Immature natural killer cell (primary cell): ENCODE data around the gene CAMKK1. TPM values are rescaled to one million over a fixed set of nuclear protein-coding genes. Genes with fewer than 3 reads are reported as not detected.
A peak's percentile ranks its signal among the peaks of the same experiment; 100 is the strongest.

Experiments used
- DNase-seq, 3 donors: peaks; one replicate each; pipeline ENCODE4 v3.0.0; 2022; ENCODE audit warnings: mixed read lengths in 1 of 3
- H3K27ac Mint-ChIP-seq, 6 donors: one replicate each; pipeline ENCODE4 v1.8.0; 2020; ENCODE audit warnings: mixed read lengths in 6 of 6, mild to moderate bottlenecking in 5 of 6, inconsistent platforms in 4 of 6, moderate library complexity in 3 of 6
- H3K27me3 Mint-ChIP-seq, 3 donors: one replicate each; pipeline ENCODE4 v1.8.0; 2020 to 2021; ENCODE audit warnings: low read depth in 3 of 3, mild to moderate bottlenecking in 3 of 3, mixed read lengths in 3 of 3, moderate library complexity in 3 of 3, inconsistent platforms in 1 of 3
- H3K36me3 Mint-ChIP-seq, 3 donors: one replicate each; pipeline ENCODE4 v1.8.0; 2020; ENCODE audit warnings: mixed read lengths in 3 of 3, inconsistent platforms in 2 of 3, mild to moderate bottlenecking in 2 of 3
- H3K4me1 Mint-ChIP-seq, 2 donors: one replicate each; pipeline ENCODE4 v1.8.0; 2020; ENCODE audit warnings: inconsistent platforms in 2 of 2, mild to moderate bottlenecking in 2 of 2, mixed read lengths in 2 of 2, moderate library complexity in 1 of 2
- H3K4me3 Mint-ChIP-seq, 5 donors: one replicate each; pipeline ENCODE4 v1.8.0; 2020; ENCODE audit warnings: mild to moderate bottlenecking in 5 of 5, mixed read lengths in 5 of 5, inconsistent platforms in 3 of 5, moderate library complexity in 3 of 5
- H3K9me3 Mint-ChIP-seq, 6 donors: one replicate each; pipeline ENCODE4 v1.8.0; 2020; ENCODE audit warnings: mild to moderate bottlenecking in 6 of 6, mixed read lengths in 6 of 6, inconsistent platforms in 4 of 6, moderate library complexity in 3 of 6
- polyA plus RNA-seq, 3 donors: library from polyadenylated mRNA; unstranded; fragments of 300-500 nt; fragmentation: Illumina TruSeq; gene quantifications; one replicate each; pipeline ENCODE4 v1.2.3, GENCODE V29; 2021

Gene CAMKK1
- polyA plus RNA-seq, 3 donors from 2014 or later, result 0.08 TPM; not detected in 2

DNA sequence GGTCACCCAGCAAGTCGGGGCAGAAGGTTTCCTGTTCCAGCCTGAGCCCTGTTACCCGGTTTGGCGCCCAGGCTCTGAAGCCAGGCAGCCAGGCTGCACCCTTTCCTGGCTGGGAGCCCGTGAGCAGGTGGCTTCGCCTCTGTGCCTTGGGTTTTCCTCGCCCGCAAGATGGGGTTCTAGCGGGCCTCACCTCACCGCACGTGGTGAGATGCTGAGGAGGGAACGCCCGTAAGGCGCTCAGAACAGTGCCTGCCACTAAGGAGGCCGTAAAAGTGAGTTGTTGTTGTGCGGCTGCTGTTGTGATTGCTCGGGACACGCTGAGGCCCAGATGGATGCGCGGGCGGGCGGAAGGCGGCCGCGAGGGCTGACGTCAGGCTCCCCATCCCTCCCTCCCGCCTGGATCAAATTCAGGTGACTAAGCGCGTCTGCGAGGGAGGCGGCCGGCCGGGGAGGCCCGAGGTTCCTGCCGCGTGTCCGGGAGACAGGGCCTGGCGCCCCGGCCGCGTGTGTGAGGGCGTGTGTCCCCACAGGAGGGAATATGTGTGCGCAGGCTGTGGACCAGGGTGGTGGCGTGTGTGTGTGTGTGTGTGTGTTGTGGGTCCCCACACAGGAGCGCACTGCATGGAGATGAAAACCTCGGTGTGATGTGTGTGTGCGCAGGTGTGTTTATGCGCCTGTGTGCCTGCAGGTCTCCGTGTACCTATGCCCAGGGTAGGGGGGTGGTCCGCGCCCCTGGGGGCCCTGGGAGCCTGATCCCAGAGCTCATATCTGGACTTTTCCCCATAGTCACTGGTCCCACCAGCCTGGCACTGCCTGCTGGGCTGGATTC is 4.3 kb downstream of the CAMKK1 start:
- Mint-ChIP-seq H3K4me1 (peaks cover 21 to 29% of the 10 kb centered on the region in 2 donors), H3K36me3 (no peaks in the 10 kb centered on the region), H3K27me3 (peaks cover 5 to 8% (median 6%) of the 10 kb centered on the region in 3 donors), H3K4me3 (no peak overlapping the region), H3K9me3 (no peaks in the 10 kb centered on the region), H3K27ac (no peak overlapping the region)
- DNase-seq, result no peak

DNA sequence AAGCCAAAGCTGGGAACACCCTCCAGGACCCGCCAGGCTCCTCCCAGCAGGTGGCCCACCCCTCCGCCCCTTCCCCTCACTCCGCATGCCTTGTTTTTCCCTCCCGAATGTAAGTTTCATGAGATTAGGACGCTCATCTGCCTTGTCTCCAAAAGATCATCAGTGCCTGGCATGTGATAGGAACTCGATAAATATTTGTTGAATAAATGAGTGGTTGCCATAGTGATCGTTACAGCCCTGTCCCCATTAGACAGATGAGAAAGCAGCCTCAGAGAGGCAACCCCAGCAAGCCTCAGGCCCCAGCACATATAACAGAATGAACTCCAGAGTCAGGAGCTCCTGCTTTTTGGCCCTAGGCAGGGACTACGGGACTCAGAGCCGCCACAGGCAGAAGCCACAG is 5.0 kb downstream of the CAMKK1 start:
- Mint-ChIP-seq H3K4me1 (peaks cover 17 to 26% of the 10 kb centered on the region in 2 donors), H3K4me3 (no peak overlapping the region), H3K27ac (peak overlapping the region in 1 of 6 donors; percentile 37), H3K9me3 (no peaks in the 10 kb centered on the region), H3K36me3 (no peaks in the 10 kb centered on the region), H3K27me3 (peaks cover 5 to 8% (median 6%) of the 10 kb centered on the region in 3 donors)
- no peak for DNase-seq

DNA sequence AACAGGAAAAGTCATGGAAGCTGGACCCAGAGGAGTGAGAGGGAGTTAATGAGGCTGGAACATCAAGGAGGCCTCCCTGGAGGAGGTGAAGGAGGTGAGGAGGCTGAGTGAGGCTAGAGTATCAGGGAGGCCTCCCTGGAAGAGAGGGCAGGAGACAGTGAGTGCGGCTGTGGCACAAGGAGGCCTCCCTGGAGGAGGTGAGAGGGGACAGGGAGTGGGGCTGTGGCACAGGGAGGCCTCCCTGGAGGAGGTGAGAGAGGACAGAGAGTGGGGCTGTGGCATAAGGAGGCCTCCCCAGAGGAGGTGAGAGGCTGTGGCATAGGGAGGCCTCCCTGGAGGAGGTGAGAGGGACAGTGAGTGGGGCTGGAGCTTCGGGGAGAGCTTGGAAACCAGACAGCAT is 5.5 kb downstream of the CAMKK1 start:
- Mint-ChIP-seq H3K27me3 (peaks cover 5 to 8% (median 6%) of the 10 kb centered on the region in 3 donors), H3K4me1 (peaks cover 17 to 26% of the 10 kb centered on the region in 2 donors), H3K27ac (peak overlapping the region in 2 of 6 donors; percentile 37 to 40)

DNA sequence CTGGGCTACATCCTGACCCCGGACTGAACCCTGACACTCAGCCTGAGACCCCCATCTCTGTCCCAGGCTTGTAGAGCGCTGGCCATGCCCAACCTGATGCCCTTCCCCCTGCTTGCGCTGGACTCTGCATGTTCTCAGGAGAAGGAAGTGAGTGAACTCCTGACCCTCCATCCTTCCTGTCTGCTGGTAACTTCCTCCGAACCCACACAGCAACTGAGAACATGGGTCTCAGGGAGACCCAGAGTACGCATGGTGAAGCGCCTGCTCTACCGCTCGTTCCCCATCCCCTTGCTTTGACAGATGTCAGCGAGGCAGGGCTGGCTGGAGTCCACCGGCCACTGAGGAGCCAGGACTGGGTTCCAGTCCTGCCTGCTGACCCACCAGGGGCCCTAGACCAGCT is 6.1 kb downstream of the CAMKK1 start:
- H3K36me3 Mint-ChIP-seq, result no peaks in the 10 kb centered on the region
- H3K4me3 Mint-ChIP-seq, result peak overlapping the region in 2 of 5 donors; percentile 23 to 25
- peaks cover 16 to 22% of the 10 kb centered on the region in 2 donors for H3K4me1 Mint-ChIP-seq
- H3K9me3 Mint-ChIP-seq, result no peaks in the 10 kb centered on the region
- no peak for DNase-seq
- peaks cover 2 to 8% (median 2%) of the 10 kb centered on the region in 3 donors for H3K27me3 Mint-ChIP-seq
- H3K27ac Mint-ChIP-seq, result peak overlapping the region in 1 of 6 donors; percentile 66

More for the DNA sequence above, 5.5 kb downstream of the CAMKK1 start:
- Mint-ChIP-seq H3K36me3 (no peaks in the 10 kb centered on the region), H3K4me3 (peak overlapping the region in 1 of 5 donors; percentile 25), H3K9me3 (no peaks in the 10 kb centered on the region)
- DNase-seq, result no peak

DNA sequence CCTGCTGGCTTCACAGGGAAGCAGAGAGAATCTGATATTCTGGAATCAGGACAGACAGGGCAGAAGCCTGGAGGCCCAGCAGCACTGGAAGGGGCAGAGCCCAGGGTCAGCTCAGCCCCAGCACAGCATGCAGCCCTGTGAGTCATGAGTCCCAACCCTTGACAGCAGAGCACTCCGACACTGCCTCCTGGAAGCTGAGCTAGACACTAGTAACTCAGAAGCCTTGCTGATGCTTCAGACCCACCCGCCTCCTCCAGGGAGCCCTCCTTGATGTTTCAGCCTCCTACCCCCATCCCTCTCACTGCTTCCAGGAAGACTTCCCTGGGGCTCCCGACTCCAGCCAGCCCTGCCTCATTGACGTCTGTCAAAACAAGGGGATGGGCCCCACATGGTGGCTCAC is 6.9 kb downstream of the CAMKK1 start:
- Mint-ChIP-seq H3K4me1 (peaks cover 8 to 15% of the 10 kb centered on the region in 2 donors), H3K9me3 (no peaks in the 10 kb centered on the region), H3K27ac (no peak overlapping the region), H3K4me3 (no peak overlapping the region), H3K27me3 (peaks cover 0 to 6% (median 0%) of the 10 kb centered on the region in 3 donors), H3K36me3 (no peaks in the 10 kb centered on the region)
- no peak for DNase-seq

DNA sequence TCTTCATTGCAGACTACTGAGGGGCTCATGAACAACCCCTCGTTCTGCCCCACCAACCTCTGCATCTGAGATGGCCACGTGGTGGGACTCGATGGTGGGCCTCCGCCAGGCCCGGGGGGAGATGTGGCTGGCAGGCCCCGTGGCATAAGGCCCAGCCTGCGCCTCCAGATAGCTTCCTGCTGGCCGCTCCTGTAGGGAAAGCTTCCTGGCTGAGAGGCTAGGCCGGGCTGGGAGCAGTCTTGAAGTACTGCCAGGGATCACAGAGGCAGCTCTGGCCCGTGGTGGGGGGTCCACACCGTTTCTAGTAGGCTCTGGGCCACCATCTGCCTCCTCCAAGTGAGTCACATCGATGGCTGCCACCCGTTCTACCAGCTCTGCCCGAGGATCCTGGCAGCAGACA is 7.6 kb downstream of the CAMKK1 start:
- Mint-ChIP-seq H3K4me1 (peaks cover 7 to 15% of the 10 kb centered on the region in 2 donors), H3K27ac (no peak overlapping the region), H3K9me3 (no peaks in the 10 kb centered on the region), H3K4me3 (no peak overlapping the region), H3K27me3 (peaks cover 0 to 4% (median 0%) of the 10 kb centered on the region in 3 donors), H3K36me3 (no peaks in the 10 kb centered on the region)
- no peak for DNase-seq

DNA sequence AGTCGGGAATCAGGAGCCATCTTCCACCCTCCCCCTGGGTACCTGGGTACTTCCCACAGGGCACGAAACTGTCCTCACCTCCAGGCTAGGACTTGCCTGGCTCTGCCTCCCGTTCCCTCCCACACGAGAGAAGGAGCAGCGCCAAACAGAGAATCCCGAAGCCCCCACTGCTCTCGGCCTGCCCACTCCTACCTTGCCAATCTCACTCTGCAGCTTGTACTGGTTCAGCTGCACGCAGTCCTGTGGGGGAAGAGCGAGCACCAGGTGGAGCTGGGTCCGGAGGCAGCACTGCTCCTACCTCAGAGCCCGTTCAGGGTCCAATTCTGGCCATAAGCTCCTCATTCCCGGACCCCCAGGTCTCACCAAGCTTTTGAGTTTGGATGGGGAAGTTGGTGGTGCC is 8.7 kb downstream of the CAMKK1 start:
- DNase-seq, result no peak
- Mint-ChIP-seq H3K27ac (no peak overlapping the region), H3K4me3 (no peak overlapping the region), H3K4me1 (peaks cover 7 to 15% of the 10 kb centered on the region in 2 donors), H3K27me3 (peaks cover 0 to 4% (median 1%) of the 10 kb centered on the region in 3 donors), H3K9me3 (no peaks in the 10 kb centered on the region), H3K36me3 (no peaks in the 10 kb centered on the region)

DNA sequence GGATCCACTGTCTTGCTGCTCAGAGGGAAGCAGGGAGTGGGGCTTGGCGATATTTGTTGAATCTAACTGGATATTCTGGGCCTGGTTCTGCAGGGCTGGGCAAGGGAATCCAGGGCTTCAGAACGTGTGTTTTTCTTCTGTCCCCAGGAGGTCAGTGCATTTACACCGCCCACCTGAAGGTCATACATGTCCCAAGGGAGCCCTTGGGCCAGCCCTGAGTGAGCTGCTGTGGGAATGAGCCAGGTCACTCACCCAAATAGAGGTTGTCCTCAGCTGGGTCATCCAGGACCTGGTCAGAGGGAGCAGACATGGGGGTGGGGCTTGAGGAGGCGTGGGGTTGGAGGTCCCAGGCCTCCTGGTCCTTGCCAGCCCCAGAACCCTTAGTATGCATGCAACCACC is 10.6 kb downstream of the CAMKK1 start:
- Mint-ChIP-seq H3K36me3 (no peaks in the 10 kb centered on the region), H3K9me3 (no peaks in the 10 kb centered on the region), H3K4me1 (peaks cover 7 to 14% of the 10 kb centered on the region in 2 donors), H3K4me3 (no peak overlapping the region), H3K27me3 (peaks cover 0 to 3% (median 2%) of the 10 kb centered on the region in 3 donors), H3K27ac (no peak overlapping the region)
- no peak for DNase-seq

DNA sequence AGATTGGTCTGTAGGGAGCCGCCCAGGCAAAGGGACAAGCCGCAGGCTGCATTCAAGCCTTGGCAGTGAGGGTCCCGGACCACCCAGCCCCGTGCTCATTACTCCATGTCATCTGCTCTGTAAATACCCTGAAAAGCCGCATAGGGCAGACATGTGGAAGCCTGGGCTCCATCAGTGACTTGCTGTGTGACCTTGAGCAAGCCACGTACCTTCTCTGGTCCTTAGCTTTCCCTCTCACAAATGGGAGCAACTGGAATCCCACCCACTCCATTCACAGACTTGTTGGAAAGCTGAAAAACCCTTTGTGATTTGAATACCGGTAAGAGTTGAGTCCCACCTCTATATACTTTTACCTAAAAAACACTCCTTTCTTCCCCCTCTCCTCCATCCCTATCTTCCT is 11.9 kb downstream of the CAMKK1 start:
- peaks cover 0 to 3% (median 0%) of the 10 kb centered on the region in 3 donors for H3K27me3 Mint-ChIP-seq
- H3K9me3 Mint-ChIP-seq, result no peaks in the 10 kb centered on the region
- no peak overlapping the region for H3K27ac Mint-ChIP-seq
- no peaks in the 10 kb centered on the region for H3K36me3 Mint-ChIP-seq
- DNase-seq, result no peak
- peaks cover 0 to under 1% of the 10 kb centered on the region in 2 donors for H3K4me1 Mint-ChIP-seq
- H3K4me3 Mint-ChIP-seq, result no peak overlapping the region

DNA sequence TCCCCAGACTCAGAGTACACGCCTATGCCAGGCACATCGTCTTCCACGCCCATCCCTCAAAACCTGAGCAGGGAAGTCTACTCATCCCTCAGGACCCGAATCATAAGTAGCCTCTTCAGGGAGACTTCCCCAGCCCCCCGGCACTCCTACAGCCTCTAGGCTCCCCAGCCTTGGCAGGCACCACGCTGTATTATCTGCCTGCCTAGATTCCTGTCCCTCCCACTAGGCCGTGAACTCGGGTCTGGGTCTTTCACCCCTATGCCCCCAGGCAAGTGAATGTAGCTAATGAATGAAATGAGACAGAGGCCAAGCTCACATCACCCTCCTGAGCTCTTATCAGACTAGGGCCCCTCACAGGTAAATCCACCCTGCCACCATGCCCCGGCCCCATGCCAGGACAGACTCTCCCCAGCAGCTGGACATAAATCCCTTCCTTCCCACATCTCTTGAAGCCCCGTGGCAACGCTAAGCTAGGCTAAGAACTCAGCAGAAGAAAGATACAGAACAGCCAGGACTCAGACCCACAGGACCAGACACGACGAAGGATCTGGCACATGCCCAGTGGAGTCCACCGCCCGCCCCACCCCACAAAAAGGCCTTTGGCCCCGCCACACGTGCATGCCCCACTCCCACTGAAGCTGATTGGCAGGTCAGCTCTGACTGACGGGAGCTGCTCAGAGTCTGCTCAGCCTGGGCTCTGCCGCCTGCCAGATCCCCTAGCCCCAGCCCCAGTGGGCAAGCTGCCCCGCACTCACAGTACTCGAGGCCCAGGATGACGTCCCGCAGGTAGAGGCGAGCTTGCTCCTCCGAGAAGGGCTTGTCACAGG is 13.0 kb downstream of the CAMKK1 start:
- H3K9me3 Mint-ChIP-seq, result no peaks in the 10 kb centered on the region
- no peak for DNase-seq
- peaks cover 0 to 3% (median 0%) of the 10 kb centered on the region in 3 donors for H3K27me3 Mint-ChIP-seq
- H3K4me1 Mint-ChIP-seq, result no peaks in the 10 kb centered on the region
- H3K27ac Mint-ChIP-seq, result no peak overlapping the region
- H3K4me3 Mint-ChIP-seq, result no peak overlapping the region
- no peaks in the 10 kb centered on the region for H3K36me3 Mint-ChIP-seq

DNA sequence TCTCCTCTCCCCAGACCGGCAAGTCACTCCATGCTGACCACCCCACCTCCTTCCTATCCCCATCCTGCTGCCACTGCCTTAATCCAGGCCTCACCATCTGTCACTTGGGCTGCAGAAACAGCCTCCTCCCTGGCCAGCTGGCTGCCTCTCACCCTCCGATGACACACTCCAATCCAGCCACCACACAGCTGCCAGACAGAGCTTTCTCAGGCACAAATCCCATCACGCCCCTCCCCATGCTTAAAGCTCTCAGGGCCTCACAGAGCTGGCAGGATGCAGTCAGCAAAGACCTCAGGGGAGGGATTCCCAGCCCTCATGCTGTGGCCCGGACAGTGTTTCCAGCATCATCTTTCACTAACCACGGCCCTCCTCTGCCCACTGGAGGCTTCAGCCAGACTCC is 13.7 kb downstream of the CAMKK1 start:
- Mint-ChIP-seq H3K27me3 (peaks cover 0 to 3% (median 0%) of the 10 kb centered on the region in 3 donors), H3K36me3 (no peaks in the 10 kb centered on the region), H3K27ac (no peak overlapping the region)

DNA sequence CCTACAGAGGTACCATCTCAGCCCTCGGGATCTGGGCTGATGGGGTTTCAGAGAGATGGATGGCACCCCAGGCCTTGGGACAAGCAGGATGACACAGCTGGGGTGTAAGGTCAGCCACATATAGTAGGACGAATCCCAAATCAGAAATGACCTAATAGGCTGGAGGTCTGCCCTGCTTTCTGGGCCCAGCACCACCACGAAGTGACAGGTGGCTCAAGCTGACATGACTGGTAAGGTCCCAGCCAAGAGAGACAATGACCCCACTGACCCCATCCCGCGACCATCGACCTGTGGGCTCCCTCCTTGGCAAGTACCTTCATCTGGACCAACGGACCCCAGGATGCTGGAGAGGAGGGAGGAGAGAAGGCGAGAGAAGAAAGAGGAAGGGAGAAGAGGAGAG is 15.6 kb downstream of the CAMKK1 start:
- Mint-ChIP-seq H3K4me1 (no peaks in the 10 kb centered on the region), H3K9me3 (no peaks in the 10 kb centered on the region), H3K36me3 (no peaks in the 10 kb centered on the region), H3K4me3 (no peak overlapping the region), H3K27ac (no peak overlapping the region), H3K27me3 (peaks cover 0 to 3% (median 0%) of the 10 kb centered on the region in 3 donors)
- no peak for DNase-seq

More for the DNA sequence above, 13.7 kb downstream of the CAMKK1 start:
- DNase-seq, result no peak
- Mint-ChIP-seq H3K4me3 (no peak overlapping the region), H3K4me1 (no peaks in the 10 kb centered on the region), H3K9me3 (no peaks in the 10 kb centered on the region)

DNA sequence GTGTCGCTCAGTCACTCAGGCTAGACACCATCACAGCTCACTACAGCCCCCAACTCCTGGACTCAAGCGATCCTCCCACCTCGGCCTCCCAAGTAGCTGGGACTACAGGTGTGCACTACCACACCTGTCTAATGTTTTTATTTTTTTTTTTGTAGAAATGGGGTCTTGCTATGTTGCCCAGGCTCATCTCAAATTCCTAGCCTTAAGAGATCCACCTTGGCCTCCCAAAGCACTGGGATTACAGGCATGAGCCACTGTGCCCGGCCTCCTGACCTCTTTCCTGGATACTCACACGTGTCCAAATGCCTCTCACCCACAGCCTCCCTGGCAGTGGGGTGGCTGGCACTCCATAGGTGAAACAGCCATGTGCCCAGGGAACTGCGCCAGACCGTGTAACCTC is 17.5 kb downstream of the CAMKK1 start:
- Mint-ChIP-seq H3K4me1 (peaks cover 7% of the 10 kb centered on the region in 2 donors), H3K36me3 (no peaks in the 10 kb centered on the region), H3K4me3 (no peak overlapping the region), H3K9me3 (no peaks in the 10 kb centered on the region), H3K27ac (no peak overlapping the region), H3K27me3 (peaks cover 2 to 6% (median 3%) of the 10 kb centered on the region in 3 donors)
- DNase-seq, result no peak

DNA sequence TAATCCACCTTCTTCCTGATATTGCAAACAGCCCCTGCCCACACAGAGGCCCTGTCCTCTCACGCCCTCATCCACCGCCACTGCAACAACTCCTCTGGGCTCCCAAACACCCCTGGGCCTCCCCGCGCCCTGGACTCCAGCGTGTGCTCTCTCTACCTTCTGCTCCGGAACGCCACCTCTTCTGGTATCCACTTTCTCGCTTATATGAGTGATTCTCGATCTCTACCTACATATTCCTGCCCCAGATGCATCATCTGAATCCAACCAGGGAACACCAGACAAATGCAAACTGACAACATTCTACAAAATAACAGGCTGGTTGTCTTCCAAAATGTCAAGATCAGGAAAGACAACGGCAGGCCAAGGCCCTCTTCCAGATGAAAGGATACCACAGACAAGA is 19.0 kb downstream of the CAMKK1 start:
- Mint-ChIP-seq H3K4me3 (no peak overlapping the region), H3K36me3 (no peaks in the 10 kb centered on the region)
- no peak for DNase-seq

More for the DNA sequence above, 19.0 kb downstream of the CAMKK1 start:
- no peaks in the 10 kb centered on the region for H3K9me3 Mint-ChIP-seq
- H3K27ac Mint-ChIP-seq, result peak overlapping the region in 3 of 6 donors; percentile 9 to 13 (median 12)
- H3K4me1 Mint-ChIP-seq, result peaks cover 7 to 13% of the 10 kb centered on the region in 2 donors
- peaks cover 0 to 6% (median 2%) of the 10 kb centered on the region in 3 donors for H3K27me3 Mint-ChIP-seq
